Suprapubic skin (tissue), 4 donors: ENCODE measurements around the gene C21orf91. TPM values are rescaled to one million over a fixed set of nuclear protein-coding genes. Genes with fewer than 3 reads are reported as not detected.

Source experiments
- total RNA-seq, 4 donors: library from RNA; depleted of rRNA; stranded (reverse); fragments of >200 nt; gene quantifications; one replicate each; pipeline ENCODE4 v1.1.0, GENCODE V29; 2016

C21orf91 gene
- total RNA-seq, 4 donors from 2014 or later, result 14.0 to 29.0 (median 21.7) TPM

Other genes with a start within 250 kb of the C21orf91 start
- gene BTG3, start 206.5 kb downstream of the C21orf91 start, total RNA-seq, result 10 to 100 TPM; 50.4 to 81.5 (median 72.4) TPM